Activated T-helper 17 cell treated with anti-CD3 and anti-CD28 coated beads, Interleukin-2, amount 50 U/mL, for 72 hours (primary cell): Measurements from ENCODE around the gene ORMDL3. TPM values are rescaled to one million over a fixed set of nuclear protein-coding genes. Genes with fewer than 3 reads are reported as not detected.
"Not testable (repeated sequence)": the region's sequence is repeated elsewhere in the genome, so short reads cannot be mapped to it uniquely, and the experiment has no call there.

Source experiments
- ATAC-seq: fragments of 150-1000 bp; cut with Tn5 transposase; replicated peaks from 2 replicates; pipeline ENCODE4 v1.10.0; 2021; ENCODE audit warnings: mild to moderate bottlenecking, moderate library complexity
- H3K27ac Mint-ChIP-seq: one replicate; pipeline ENCODE4 v1.8.0; 2022; ENCODE audit warnings: mixed read lengths
- H3K27me3 Mint-ChIP-seq: one replicate; pipeline ENCODE4 v1.8.0; 2022; ENCODE audit warnings: mixed read lengths
- H3K36me3 Mint-ChIP-seq: one replicate; pipeline ENCODE4 v1.8.0; 2022; ENCODE audit warnings: low read depth, mild to moderate bottlenecking, mixed read lengths
- H3K4me1 Mint-ChIP-seq: one replicate; pipeline ENCODE4 v1.8.0; 2022; ENCODE audit warnings: mixed read lengths
- H3K4me3 Mint-ChIP-seq: one replicate; pipeline ENCODE4 v1.8.0; 2022; ENCODE audit warnings: mild to moderate bottlenecking, mixed read lengths
- H3K9me3 Mint-ChIP-seq: one replicate; pipeline ENCODE4 v1.8.0; 2022; ENCODE audit warnings: mixed read lengths
- total RNA-seq, 2 donors: library from RNA; stranded (reverse); gene quantifications; one replicate each; pipeline ENCODE4 v1.2.3, GENCODE V29; 2022

Gene ORMDL3
- total RNA-seq, 2 donors from 2014 or later, result 66.8 to 70.3 TPM

GRCh38 chr17:39955726-39956225 is 28.4 kb upstream of the ORMDL3 start:
- H3K9me3 Mint-ChIP-seq, result no peaks in the 10 kb centered on the region
- H3K27me3 Mint-ChIP-seq, result no peaks in the 10 kb centered on the region
- no peak overlapping the region for H3K27ac Mint-ChIP-seq
- peaks cover 5% of the 10 kb centered on the region for H3K4me1 Mint-ChIP-seq
- H3K36me3 Mint-ChIP-seq, result no peaks in the 10 kb centered on the region
- ATAC-seq, result no peak
- no peak overlapping the region for H3K4me3 Mint-ChIP-seq

GRCh38 chr17:39954876-39955275 is 27.5 kb upstream of the ORMDL3 start:
- no peak overlapping the region for H3K4me3 Mint-ChIP-seq
- no peaks in the 10 kb centered on the region for H3K27me3 Mint-ChIP-seq
- ATAC-seq, result no peak
- H3K9me3 Mint-ChIP-seq, result no peaks in the 10 kb centered on the region
- H3K27ac Mint-ChIP-seq, result no peak overlapping the region
- no peaks in the 10 kb centered on the region for H3K36me3 Mint-ChIP-seq
- peaks cover 5% of the 10 kb centered on the region for H3K4me1 Mint-ChIP-seq

GRCh38 chr17:39953471-39953888 is 26.1 kb upstream of the ORMDL3 start:
- Mint-ChIP-seq H3K27me3 (no peaks in the 10 kb centered on the region), H3K36me3 (no peaks in the 10 kb centered on the region), H3K4me3 (peak overlapping the region; percentile 85), H3K9me3 (no peaks in the 10 kb centered on the region), H3K4me1 (no peaks in the 10 kb centered on the region), H3K27ac (peak overlapping the region; percentile 87)
- no peak for ATAC-seq

GRCh38 chr17:39952680-39953470 is 25.5 kb upstream of the ORMDL3 start:
- Mint-ChIP-seq H3K36me3 (no peaks in the 10 kb centered on the region), H3K4me3 (peak overlapping the region; percentile 85), H3K27me3 (no peaks in the 10 kb centered on the region), H3K4me1 (no peaks in the 10 kb centered on the region), H3K27ac (peak overlapping the region; percentile 87), H3K9me3 (no peaks in the 10 kb centered on the region)
- peak; percentile 87 for ATAC-seq

GRCh38 chr17:39951924-39952679 is 24.7 kb upstream of the ORMDL3 start:
- no peaks in the 10 kb centered on the region for H3K4me1 Mint-ChIP-seq
- H3K36me3 Mint-ChIP-seq, result no peaks in the 10 kb centered on the region
- no peaks in the 10 kb centered on the region for H3K27me3 Mint-ChIP-seq
- H3K4me3 Mint-ChIP-seq, result peak overlapping the region; percentile 59
- H3K27ac Mint-ChIP-seq, result peak overlapping the region; percentile 61
- H3K9me3 Mint-ChIP-seq, result no peaks in the 10 kb centered on the region
- ATAC-seq, result no peak

GRCh38 chr17:39950871-39951348 is 23.5 kb upstream of the ORMDL3 start:
- H3K36me3 Mint-ChIP-seq, result no peaks in the 10 kb centered on the region
- H3K4me3 Mint-ChIP-seq, result no peak overlapping the region
- ATAC-seq, result no peak
- H3K4me1 Mint-ChIP-seq, result no peaks in the 10 kb centered on the region
- H3K27me3 Mint-ChIP-seq, result no peaks in the 10 kb centered on the region
- H3K27ac Mint-ChIP-seq, result no peak overlapping the region
- H3K9me3 Mint-ChIP-seq, result no peaks in the 10 kb centered on the region

- no peaks in the 10 kb centered on the region for H3K36me3 Mint-ChIP-seq
- ATAC-seq, result no peak
- no peaks in the 10 kb centered on the region for H3K4me1 Mint-ChIP-seq
- no peak overlapping the region for H3K27ac Mint-ChIP-seq
- no peaks in the 10 kb centered on the region for H3K27me3 Mint-ChIP-seq
- H3K9me3 Mint-ChIP-seq, result no peaks in the 10 kb centered on the region
- H3K4me3 Mint-ChIP-seq, result no peak overlapping the region
These were observed 21.6 kb upstream of the ORMDL3 start for GRCh38 chr17:39949028-39949427.

GRCh38 chr17:39948489-39948828 is 21.1 kb upstream of the ORMDL3 start:
- H3K9me3 Mint-ChIP-seq, H3K4me3 Mint-ChIP-seq, H3K36me3 Mint-ChIP-seq, ATAC-seq, H3K27me3 Mint-ChIP-seq, H3K27ac Mint-ChIP-seq, H3K4me1 Mint-ChIP-seq: not testable (repeated sequence)

- Mint-ChIP-seq H3K27me3 (no peaks in the 10 kb centered on the region), H3K4me1 (no peaks in the 10 kb centered on the region), H3K4me3 (no peak overlapping the region), H3K36me3 (no peaks in the 10 kb centered on the region), H3K27ac (no peak overlapping the region), H3K9me3 (no peaks in the 10 kb centered on the region)
- ATAC-seq, result no peak
These were observed 19.3 kb upstream of the ORMDL3 start for GRCh38 chr17:39946551-39947330.

- no peak for ATAC-seq
- H3K9me3 Mint-ChIP-seq, result no peaks in the 10 kb centered on the region
- H3K4me1 Mint-ChIP-seq, result peaks cover 10% of the 10 kb centered on the region
- no peaks in the 10 kb centered on the region for H3K36me3 Mint-ChIP-seq
- no peaks in the 10 kb centered on the region for H3K27me3 Mint-ChIP-seq
- H3K27ac Mint-ChIP-seq, result no peak overlapping the region
- no peak overlapping the region for H3K4me3 Mint-ChIP-seq
These were observed 17.0 kb upstream of the ORMDL3 start for GRCh38 chr17:39944393-39944711.

GRCh38 chr17:39943702-39944392 is 16.4 kb upstream of the ORMDL3 start:
- peaks cover 11% of the 10 kb centered on the region for H3K4me1 Mint-ChIP-seq
- no peak overlapping the region for H3K27ac Mint-ChIP-seq
- no peaks in the 10 kb centered on the region for H3K9me3 Mint-ChIP-seq
- no peaks in the 10 kb centered on the region for H3K36me3 Mint-ChIP-seq
- ATAC-seq, result no peak
- H3K27me3 Mint-ChIP-seq, result no peaks in the 10 kb centered on the region
- no peak overlapping the region for H3K4me3 Mint-ChIP-seq

GRCh38 chr17:39939588-39940419 is 12.4 kb upstream of the ORMDL3 start:
- peak overlapping the region; percentile 68 for H3K4me3 Mint-ChIP-seq
- peaks cover 11% of the 10 kb centered on the region for H3K4me1 Mint-ChIP-seq
- H3K36me3 Mint-ChIP-seq, result no peaks in the 10 kb centered on the region
- peak overlapping the region; percentile 88 for H3K27ac Mint-ChIP-seq
- no peaks in the 10 kb centered on the region for H3K9me3 Mint-ChIP-seq
- ATAC-seq, result peak; percentile 100
- H3K27me3 Mint-ChIP-seq, result no peaks in the 10 kb centered on the region

GRCh38 chr17:39939106-39939505 is 11.7 kb upstream of the ORMDL3 start:
- Mint-ChIP-seq H3K36me3 (no peaks in the 10 kb centered on the region), H3K4me3 (peak overlapping the region; percentile 68), H3K4me1 (peaks cover 11% of the 10 kb centered on the region), H3K9me3 (no peaks in the 10 kb centered on the region), H3K27ac (peak overlapping the region; percentile 88), H3K27me3 (no peaks in the 10 kb centered on the region)
- no peak for ATAC-seq
